GM19467 (cell line): Measurements from ENCODE around the gene KYNU.
A peak's percentile ranks its signal among the peaks of the same experiment; 100 is the strongest.
"Not testable (repeated sequence)": the region's sequence is repeated elsewhere in the genome, so short reads cannot be mapped to it uniquely, and the experiment has no call there.

Source experiments
- ATAC-seq: cut with Tn5 transposase; IDR thresholded peaks from one replicate; pipeline ENCODE4 v1.9.1; 2021; ENCODE audit warnings: mild to moderate bottlenecking, moderate library complexity; ENCODE audit not compliant: unreplicated experiment

Gene KYNU

DNA sequence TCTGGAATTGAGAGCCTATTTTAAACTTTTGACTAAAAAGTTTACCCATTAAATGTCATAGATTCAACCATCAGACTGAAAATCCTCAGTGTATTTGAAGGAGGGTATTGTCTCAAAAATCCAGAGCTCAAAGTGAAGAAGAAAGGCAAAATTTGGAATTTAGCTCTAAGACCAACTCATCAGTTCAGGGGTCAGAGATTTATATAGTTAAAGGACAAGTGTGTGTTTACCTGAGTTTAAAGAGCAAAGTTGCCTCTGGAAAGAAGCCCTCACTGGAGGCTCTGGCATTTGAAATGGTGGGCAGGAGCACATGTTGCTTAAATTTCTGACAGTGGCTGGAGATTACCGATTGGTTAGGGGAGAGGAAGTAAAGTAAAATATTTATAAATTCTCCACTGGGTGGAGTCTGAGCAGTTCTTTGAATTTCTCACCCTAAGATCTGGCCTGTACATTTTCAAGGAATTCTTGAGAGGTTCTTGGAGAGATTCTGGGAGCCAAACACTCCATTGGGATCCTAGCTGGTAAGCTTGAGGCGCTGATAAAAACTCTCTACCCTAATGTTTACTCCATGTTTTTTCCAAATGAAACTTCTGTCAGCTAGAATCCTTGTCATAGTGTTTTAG, at the start of gene KYNU:
TSS of gene KYNU (plus strand) at position 449 of the 623 bp plus-strand sequence. CDS start 7,704 bp downstream, outside the sequence.
- peak; percentile 54 for ATAC-seq

DNA sequence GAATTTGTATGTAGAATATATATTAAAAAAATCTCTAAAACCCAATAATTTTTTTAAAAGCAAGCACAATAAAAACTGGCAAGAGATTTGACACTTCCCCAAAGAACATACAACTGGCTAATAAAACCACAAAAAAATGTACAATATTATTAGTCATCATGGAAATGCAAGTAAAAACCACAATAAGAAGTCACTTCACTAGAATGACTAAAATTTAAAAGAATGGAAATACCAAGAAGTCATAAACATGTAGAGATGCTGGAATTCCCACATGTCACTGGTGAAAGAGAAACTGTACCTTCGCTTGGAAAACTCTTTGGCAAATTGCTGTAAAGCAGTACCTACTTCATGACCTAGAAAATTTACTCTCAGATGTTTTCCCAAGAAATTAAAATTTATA, 43.4 kb upstream of the KYNU start:
- ATAC-seq = no peak

DNA sequence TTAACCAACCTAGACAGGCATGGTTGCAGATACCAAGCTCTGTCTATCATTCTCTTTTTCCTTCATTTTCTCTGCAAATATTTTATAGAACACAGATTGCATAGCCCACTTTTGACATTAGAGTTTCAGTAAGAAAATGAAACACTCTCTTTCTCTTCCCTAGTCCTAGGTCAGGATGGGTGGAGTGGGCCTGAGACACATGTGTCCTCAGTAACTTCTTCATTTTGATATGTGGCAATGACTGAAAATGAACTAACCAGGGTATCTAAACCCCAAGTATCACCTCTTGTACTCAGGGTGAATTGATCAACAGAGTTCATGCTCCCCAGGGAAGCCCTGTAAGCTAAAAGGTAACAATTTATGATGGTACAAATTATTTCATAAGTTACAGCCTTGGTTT, 37.0 kb upstream of the KYNU start:
- ATAC-seq = no peak

DNA sequence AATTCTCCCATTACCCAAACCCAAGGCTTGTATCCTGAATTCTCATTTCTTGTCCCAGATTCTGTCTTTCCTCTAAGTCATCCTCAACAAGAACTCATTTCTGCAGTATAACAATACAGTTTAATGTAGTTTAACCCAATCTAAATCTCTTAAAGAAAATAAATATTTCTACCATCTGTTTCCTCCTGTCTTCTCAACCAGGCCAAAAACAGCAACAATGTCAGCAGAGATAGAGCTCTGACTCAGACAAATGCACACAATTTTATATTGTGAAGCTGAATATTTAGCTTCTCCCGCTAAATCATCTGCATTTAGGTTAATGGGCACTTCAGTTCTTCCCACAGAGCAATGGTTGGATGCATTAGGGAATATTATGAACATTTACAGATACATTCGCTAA, 35.7 kb upstream of the KYNU start:
- no peak for ATAC-seq

DNA sequence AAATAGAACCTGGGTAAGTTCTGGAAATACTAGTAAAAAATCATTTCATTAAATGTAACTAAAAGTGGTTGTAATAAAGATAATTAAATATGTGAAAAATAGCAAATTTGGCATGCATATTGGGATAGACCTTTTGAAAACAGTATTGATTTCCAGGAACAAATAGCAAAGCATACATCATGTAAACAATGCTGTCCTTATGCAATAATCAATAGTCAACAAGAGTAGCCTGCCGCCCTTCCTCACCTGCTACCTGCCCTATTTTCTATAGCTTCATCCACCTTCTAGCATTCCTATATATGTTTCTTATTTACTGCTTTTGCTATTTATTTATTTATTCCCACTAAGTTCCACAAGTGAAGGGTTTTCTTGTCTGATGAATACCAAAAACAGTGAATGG, 35.1 kb upstream of the KYNU start:
- ATAC-seq = no peak

DNA sequence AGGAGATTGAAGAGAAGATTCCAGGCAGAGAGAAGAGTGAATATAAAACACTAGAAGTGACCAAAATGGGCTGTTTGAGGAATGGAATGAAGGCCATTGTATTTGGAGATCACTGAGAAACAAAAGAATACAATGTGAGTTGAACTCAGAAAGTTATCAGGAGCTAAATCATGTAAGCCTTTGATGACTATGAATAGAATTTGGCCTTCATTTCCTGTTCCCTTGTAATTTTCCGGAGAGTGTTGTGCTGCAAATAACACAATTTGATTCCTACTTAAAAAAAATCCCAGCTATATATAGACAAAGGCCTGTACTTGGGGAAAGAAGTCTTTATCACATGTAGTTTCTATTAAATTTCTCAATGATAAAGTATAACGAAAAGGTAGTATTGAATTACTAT, 33.7 kb upstream of the KYNU start:
- no peak for ATAC-seq

DNA sequence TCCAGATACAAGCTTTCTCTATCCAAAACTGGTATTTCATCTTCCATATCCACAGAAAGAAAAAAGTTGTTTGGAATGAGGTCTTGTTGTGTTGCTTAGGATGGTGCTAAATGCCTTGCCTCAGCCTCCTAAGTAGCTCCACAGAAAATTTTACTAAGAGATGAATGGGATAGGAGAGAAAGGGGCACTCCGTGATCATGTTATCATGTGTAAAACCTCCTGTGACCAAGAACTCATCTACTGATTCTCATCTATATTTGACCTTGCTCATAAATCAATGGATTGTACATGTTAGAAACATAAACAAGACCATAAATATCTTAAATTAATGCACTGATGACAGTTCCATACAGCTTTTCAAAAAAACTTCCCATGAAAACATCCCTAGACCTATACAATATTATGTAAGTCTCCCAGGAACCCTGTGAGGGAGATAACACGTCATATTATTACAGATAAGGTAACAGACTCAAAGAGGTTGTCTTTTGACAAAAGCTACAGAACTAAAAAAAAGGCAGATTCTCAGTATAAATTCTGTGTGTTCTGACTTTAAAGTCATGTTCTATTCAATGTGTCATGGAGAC, 29.3 kb upstream of the KYNU start:
- ATAC-seq = no peak

DNA sequence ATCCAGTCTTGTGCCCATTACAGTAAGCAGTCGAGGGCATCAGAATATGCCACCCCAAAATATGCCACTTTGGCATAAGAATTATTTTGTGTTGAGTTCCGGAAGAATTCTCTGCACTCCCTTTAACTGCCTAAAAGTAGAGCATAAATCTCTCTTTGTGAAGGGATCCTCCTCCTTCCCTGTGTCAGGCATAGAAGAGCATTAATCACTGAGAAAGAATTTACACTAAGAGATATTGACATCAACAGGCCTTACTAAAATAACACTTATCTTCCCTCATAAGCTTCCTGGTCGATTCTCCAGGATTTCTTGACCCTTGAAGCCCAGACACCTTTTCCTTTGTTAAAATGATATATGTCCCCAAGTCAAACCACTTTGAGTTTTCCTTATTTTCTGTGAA, 27.6 kb upstream of the KYNU start:
- no peak for ATAC-seq

DNA sequence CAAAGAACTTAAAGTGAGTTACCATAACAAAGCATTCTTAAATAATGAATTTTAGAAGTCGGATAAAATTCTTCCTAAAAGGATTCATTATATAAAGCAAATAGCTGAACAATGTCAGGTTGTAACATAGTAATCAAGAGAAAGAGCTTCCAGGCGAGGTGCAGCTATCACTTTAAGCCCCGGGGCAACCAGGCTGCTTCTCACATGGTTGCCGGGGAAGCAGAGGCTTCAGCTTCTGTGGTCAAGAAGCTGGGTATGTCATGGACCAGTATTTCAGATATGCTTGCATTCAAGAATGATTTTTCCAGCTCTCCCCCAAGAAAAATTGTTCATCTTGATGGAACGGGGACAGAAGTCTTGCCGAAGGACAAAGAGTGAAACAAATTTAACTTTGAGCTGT, 23.6 kb upstream of the KYNU start:
- ATAC-seq = no peak

DNA sequence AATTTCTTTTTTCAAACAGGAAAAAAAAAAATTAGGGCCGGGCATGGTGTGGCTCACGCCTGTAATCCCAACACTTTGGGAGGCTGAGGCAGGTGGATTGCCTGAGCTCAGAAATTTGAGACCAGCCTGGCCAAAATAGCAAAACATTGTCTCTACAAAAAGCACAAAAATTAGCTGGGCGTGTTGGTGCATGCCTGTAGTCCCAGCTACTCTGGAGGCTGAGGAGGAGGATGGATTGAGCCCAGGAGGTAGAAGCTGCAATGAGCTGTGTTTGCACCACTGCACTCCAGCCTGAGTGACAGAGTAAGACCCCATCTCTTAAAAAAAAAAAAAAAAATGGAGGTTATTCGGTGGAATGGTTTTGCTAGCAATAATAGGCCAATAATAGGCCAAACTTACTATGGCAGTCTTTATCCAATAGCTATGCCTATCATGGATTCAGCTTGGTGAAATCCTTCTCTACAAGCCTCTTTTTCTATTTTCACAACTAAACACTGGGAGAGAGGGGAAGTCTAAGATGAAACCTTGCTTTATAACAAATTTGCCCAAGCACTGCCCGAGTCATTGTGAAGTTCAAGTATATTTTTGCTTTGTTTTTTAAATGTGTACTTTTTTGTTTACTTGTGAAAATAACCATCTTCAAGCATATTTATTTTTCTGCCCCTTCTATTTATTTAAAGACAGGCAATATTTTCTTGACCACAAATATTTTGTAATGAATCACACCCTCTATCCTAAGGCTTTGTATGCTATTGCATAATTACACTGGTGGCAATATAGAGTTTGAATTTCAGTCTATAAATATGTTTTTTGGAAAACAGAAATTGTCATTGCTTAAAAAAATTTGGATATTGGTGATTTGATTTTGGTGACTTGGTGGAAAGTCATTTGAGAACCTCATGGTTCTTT, 20.0 kb upstream of the KYNU start:
- no peak for ATAC-seq

DNA sequence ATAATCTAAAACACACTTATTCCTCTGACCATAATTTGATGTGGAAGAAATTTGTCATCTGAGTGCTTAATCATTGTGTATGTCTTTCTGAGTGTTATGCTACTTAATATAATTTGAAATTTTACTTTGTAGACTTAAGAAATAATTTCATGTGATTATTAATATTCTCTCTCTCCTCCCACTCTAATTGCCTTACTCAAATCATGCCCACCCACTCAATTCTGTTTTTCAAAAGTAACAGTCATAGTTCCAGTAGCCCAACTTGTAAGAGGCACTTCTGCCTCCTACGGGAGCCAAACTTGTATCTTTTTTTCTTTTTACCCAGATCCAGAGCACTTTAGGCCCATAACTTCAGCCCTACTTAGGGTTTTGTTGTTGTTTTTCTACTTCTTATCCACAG, 18.5 kb upstream of the KYNU start:
- no peak for ATAC-seq

DNA sequence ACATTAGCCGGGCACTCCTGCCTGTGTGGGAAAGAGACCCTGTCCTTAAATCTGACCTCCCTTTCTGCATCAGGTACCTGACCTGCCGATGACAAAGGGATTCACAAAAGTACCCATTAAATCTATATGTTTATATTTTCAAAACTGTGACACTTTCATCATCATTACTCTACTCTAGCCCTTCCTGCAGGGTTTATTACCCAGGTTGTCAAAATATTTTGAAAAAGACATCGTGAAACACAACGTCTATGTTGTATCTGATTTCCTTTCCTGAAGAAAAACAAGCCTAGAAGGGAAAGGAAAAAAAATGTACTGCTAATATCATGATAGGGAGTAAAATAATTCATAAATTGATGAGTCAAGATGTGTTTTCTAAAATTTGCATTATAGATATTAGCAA, 15.2 kb upstream of the KYNU start:
- ATAC-seq = no peak

DNA sequence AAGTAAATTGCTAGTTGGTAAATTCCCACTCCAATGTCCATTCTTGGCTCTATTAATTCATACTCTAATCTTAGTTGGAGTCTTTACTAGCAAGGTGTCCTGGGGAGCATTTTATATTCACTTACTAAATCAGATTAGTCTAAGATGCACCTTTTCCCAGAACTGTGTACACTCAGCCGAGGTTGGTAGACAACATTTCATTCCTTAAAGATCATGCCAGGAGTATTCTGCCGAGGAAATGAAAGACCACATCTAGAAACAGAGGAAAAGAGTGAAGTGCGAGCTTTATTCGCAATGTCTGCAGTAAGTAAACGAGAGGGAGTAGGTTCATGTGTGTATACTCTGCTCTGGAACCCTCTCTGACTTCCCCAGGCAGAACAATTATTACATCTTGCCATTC, 14.6 kb upstream of the KYNU start:
- ATAC-seq = no peak

DNA sequence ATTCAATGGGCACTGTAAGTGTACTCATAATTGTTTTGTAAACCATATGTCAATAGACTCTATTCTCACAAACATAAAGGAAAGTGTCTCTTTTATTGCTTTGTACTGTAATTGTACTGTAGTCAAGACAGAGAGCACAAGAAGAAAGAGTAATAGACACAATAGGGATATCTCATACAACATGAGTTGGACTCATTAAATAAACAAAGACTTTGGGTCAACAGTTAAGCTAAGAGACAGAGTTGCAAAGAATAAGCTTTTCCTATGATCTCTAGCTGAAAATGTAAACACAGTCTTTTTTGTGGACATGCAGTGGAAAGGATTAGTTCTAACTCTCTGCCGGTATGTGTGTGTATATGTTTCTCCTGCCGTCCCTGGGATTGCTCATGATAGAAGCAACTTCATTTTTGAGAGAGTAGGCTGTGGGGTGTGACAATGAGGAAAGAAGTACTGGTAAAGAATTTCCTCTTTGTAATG, 13.9 kb upstream of the KYNU start:
- ATAC-seq = no peak

DNA sequence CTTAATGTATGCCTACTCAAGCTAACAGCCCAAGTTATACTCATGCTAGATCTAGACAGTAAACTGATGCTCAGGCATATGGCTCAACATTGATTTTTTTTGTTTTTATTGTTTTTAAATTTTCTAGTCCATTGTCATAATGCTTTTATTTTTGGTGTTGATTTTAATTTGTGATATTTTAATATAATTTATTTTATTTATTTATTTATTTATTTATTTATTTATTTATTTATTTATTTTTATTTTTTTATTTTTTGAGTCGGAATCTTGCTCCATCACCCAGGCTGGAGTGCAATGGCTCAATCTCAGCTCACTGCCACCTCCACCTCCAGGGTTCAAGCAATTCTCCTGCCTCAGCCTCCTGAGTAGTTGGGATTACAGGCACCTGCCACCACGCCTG, 12.9 kb upstream of the KYNU start:
- ATAC-seq = not testable (repeated sequence)

DNA sequence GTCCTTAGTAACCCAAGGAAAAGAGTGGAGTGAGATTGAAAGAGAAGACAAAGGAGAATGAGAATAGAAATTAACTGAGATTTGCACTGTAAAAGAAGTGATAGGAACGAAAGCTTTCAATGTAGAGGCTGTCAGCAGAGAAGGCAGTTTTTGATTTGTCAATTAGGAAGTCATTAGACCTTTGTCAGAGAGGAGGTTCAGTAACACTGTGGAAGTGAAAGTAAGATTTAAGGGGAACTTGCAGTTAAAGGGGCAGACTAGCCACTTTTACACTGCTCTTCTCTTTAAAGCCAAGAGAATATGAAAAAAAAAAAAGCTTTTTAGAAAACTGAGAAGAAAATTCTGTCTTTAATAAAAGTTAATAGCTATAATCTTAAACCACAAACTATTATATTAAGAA, 11.5 kb upstream of the KYNU start:
- peak; percentile 93 for ATAC-seq

DNA sequence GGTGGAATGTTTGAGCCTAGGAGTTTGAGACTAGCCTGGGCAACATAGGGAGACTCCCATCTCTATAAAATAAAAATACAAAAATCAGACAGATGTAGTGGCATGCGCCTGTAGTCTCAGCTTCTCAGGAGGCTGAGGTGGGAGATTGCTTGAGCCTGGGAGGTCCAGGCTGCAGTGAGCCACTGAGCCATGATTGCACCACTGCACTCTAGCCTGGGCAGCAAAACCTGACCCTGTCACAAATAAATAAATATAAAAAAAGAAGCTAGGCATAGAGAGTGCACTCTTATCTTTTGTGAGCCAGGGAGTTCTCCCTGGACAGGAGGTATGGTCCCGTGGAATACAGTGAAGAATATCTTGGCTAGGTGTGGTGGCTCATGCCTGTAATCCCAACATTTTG, 11.0 kb upstream of the KYNU start:
- peak; percentile 12 for ATAC-seq

DNA sequence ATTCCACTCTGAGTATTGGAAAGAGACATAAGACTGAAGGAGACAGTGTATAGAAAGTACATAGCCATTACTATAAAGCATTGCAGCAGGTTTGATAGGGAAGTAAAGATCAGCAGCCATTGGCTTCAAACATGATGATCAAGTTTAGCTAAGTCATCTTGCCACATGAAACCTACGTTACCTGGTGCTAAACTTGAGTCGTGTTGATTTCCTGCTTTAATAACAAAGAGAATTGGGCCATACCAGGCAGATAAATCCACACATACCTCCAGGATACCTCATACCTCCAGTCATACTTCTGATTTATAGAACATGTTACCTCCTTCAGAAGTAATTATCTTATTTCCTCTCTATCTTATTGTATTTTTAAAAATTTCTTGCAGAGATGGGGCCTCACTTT, 10.3 kb upstream of the KYNU start:
- ATAC-seq = no peak

DNA sequence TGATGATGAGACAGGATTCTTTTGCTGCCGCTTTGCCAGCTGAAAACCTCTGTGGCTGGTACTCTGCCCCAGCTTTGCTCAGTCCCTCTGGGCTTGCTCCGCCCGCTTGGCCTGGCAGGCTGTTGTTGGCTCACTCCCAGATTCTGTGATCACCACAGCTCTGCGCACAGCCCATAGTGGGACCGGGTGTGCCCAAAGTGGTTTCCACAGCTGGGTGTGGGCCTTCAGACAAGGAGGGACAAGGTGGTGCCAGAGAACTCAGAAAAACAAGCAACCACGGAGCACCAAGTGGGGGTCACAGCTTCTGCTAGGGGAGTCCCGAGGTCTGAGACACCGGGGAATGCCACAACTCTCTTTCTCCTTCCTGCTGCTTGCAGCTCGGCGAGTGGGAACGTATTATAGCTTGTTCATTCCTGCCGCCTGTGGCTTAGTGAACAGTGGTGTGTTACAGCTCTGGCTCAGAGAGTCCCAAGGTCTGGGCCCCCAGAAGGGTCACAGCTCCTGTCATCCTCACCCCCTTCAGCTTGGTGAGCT, 9.2 kb upstream of the KYNU start:
- ATAC-seq = no peak

DNA sequence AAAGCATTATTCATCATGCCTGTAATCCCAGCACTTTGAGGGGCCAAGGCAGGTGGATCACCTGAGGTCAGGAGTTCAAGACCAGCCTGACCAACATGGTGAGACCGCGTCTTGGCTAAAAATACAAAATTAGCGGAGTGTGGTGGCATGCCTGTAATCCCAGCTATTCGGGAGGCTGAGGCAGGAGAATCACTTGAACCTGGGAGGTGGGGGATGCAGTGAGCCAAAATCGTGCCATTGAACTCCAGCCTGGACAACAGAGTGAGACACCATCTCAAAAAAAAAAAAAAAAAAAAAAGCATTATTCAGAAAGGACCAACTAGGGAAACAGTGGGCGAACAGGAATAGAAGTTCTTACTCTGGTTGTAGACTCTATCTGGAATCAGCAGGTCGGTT, 8.4 kb upstream of the KYNU start:
- ATAC-seq = not testable (repeated sequence)

DNA sequence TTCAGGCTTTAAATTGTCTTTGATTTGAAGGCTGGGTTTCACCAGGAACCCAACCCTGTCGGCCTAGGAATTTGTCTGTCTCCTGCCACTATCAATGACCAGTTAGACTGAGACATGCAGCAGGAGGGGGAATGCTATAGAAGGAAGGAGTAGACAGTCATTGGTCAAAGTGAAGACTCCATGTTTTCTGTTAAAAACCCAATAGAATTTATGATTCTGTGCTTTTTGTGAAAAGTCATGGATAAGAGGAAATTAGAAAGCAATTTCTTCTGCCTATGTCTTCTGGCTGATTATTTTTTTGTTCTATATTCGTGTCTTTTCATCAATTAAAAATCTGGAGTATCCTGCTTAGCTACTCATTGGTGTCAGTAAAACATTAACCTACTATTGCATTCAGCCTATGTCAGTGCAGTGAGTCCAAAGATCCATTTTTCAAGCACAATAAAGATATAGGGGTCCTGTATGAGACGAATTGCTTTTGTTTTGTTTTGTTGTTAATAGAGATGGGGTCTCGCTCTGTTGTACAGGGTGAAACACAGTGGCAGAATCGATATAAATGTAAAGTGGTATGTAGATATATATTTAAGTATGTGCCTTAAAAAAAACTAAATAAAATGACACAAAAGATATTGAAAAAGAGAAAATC, 7.9 kb upstream of the KYNU start:
- ATAC-seq = no peak
